Measurements from ENCODE around the gene ARHGAP26.

The ARHGAP26 gene

GRCh38 chr5:142827934-142828576 lies 57.9 kb downstream of the ARHGAP26 start:
- no peak for DNase-seq (ENCODE audit: extremely low read depth in 1 of 2, low read depth in 1 of 2)

- DNase-seq (ENCODE audit: extremely low read depth in 1 of 2, low read depth in 1 of 2) = no peak
These were observed 58.8 kb downstream of the ARHGAP26 start for GRCh38 chr5:142828797-142829535.

- DNase-seq (ENCODE audit: extremely low read depth in 1 of 2, low read depth in 1 of 2) = no peak
These were observed 59.6 kb downstream of the ARHGAP26 start for GRCh38 chr5:142829801-142830220.

- no peak for DNase-seq (ENCODE audit: extremely low read depth in 1 of 2, low read depth in 1 of 2)
These were observed 60.2 kb downstream of the ARHGAP26 start for GRCh38 chr5:142830241-142831008.

- DNase-seq (ENCODE audit: extremely low read depth in 1 of 2, low read depth in 1 of 2) = no peak
These were observed 60.8 kb downstream of the ARHGAP26 start for GRCh38 chr5:142831009-142831383.

GRCh38 chr5:142832263-142832662 lies 62.1 kb downstream of the ARHGAP26 start:
- no peak for DNase-seq (ENCODE audit: extremely low read depth in 1 of 2, low read depth in 1 of 2)

GRCh38 chr5:142833517-142834449 lies 63.6 kb downstream of the ARHGAP26 start:
- DNase-seq (ENCODE audit: extremely low read depth in 1 of 2, low read depth in 1 of 2) = no peak

GRCh38 chr5:142834504-142834903 lies 64.3 kb downstream of the ARHGAP26 start:
- DNase-seq (ENCODE audit: extremely low read depth in 1 of 2, low read depth in 1 of 2) = no peak

GRCh38 chr5:142835540-142835939 lies 65.4 kb downstream of the ARHGAP26 start:
- no peak for DNase-seq (ENCODE audit: extremely low read depth in 1 of 2, low read depth in 1 of 2)

- DNase-seq (ENCODE audit: extremely low read depth in 1 of 2, low read depth in 1 of 2) = no peak
These were observed 65.9 kb downstream of the ARHGAP26 start for GRCh38 chr5:142836048-142836447.

GRCh38 chr5:142837081-142837725 lies 67.0 kb downstream of the ARHGAP26 start:
- no peak for DNase-seq (ENCODE audit: extremely low read depth in 1 of 2, low read depth in 1 of 2)

- no peak for DNase-seq (ENCODE audit: extremely low read depth in 1 of 2, low read depth in 1 of 2)
These were observed 68.7 kb downstream of the ARHGAP26 start for GRCh38 chr5:142838845-142839244.

- no peak for DNase-seq (ENCODE audit: extremely low read depth in 1 of 2, low read depth in 1 of 2)
These were observed 69.7 kb downstream of the ARHGAP26 start for GRCh38 chr5:142839711-142840346.

- no peak for DNase-seq (ENCODE audit: extremely low read depth in 1 of 2, low read depth in 1 of 2)
These were observed 70.4 kb downstream of the ARHGAP26 start for GRCh38 chr5:142840575-142840974.

GRCh38 chr5:142841511-142842265 lies 71.5 kb downstream of the ARHGAP26 start:
- no peak for DNase-seq (ENCODE audit: extremely low read depth in 1 of 2, low read depth in 1 of 2)

- no peak for DNase-seq (ENCODE audit: extremely low read depth in 1 of 2, low read depth in 1 of 2)
These were observed 73.1 kb downstream of the ARHGAP26 start for GRCh38 chr5:142842994-142843905.

GRCh38 chr5:142844866-142845265 lies 74.7 kb downstream of the ARHGAP26 start:
- DNase-seq (ENCODE audit: extremely low read depth in 1 of 2, low read depth in 1 of 2) = no peak

GRCh38 chr5:142845402-142845921 lies 75.3 kb downstream of the ARHGAP26 start:
- DNase-seq (ENCODE audit: extremely low read depth in 1 of 2, low read depth in 1 of 2) = no peak
